Stomach smooth muscle (tissue), 2 donors: ENCODE data around the gene BTBD19.

Source experiments
- H3K27ac ChIP-seq: one replicate; pipeline ENCODE4 v1.7.0; 2013; ENCODE audit warnings: mild to moderate bottlenecking, low read length, inconsistent platforms
- H3K27me3 ChIP-seq, 2 donors: one replicate each; pipeline ENCODE4 v1.7.0; 2013; ENCODE audit warnings: low read length in 2 of 2; ENCODE audit not compliant: insufficient read depth in 2 of 2, control insufficient read depth in 1 of 2
- H3K36me3 ChIP-seq, 2 donors: one replicate each; pipeline ENCODE4 v1.7.0; 2013; ENCODE audit warnings: low read length in 2 of 2; ENCODE audit not compliant: control insufficient read depth in 2 of 2, insufficient read depth in 2 of 2
- H3K4me1 ChIP-seq: one replicate; pipeline ENCODE4 v1.7.0; 2013; ENCODE audit warnings: low read length; ENCODE audit not compliant: control insufficient read depth, insufficient read depth
- H3K4me3 ChIP-seq, 2 donors: one replicate each; pipeline ENCODE4 v1.7.0; 2013; ENCODE audit warnings: low read length in 2 of 2
- H3K9ac ChIP-seq, 2 donors: one replicate each; pipeline ENCODE4 v1.7.0; 2013; ENCODE audit warnings: low read length in 2 of 2, mild to moderate bottlenecking in 1 of 2
- H3K9me3 ChIP-seq, 2 donors: one replicate each; pipeline ENCODE4 v1.7.0; 2013; ENCODE audit warnings: low read length in 2 of 2; ENCODE audit not compliant: control insufficient read depth in 2 of 2
- donor health status: healthy.
- donor health status: Pancreatic carcinoma.

BTBD19 gene

DNA sequence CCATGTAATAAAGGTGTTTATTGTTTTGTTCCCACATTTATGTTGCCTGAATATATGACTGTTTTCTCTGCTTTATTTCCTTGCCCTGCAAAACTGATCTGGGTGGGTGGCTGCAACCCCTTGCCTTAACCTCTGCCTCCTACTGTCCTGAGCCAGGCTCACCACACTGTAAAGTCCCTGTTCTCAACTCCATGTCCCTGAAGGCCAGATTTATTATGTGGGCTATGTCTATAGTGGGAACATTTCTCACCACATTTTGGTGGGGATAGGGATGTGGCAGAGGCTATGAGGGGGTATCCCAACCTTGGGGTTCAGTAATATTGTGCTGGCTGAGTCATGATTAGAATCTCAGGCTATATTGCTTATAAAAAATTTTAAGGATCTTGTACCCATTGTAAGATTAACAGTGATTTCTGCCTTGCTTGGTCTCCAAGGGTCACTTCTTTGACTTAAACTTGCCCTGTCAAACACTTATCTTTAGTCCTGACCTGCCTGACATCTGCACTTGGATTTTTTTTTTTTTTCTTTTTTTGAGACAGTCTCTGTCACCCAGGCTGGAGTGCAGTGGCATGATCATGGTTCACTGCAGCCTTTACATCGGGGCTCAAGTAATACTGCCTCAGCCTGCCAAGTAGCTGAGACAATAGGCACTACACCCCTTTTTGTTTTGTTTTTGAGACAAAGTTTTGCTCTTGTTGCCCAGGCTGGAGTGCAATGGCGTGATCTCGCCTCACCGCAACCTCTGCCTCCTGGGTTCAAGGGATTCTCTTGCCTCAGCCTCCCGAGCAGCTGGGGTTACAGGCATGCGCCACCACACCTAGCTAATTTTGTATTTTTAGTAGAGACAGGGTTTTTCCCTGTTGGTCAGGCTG lies 29.4 kb upstream of the BTBD19 start:
- Histone ChIP-seq H3K9me3 (no peaks in the 10 kb centered on the region), H3K4me3 (no peak overlapping the region), H3K27ac (no peak overlapping the region), H3K36me3 (peaks cover 16 to 26% of the 10 kb centered on the region in 2 donors), H3K27me3 (no peaks in the 10 kb centered on the region), H3K4me1 (peaks cover 26% of the 10 kb centered on the region), H3K9ac (no peak overlapping the region)

DNA sequence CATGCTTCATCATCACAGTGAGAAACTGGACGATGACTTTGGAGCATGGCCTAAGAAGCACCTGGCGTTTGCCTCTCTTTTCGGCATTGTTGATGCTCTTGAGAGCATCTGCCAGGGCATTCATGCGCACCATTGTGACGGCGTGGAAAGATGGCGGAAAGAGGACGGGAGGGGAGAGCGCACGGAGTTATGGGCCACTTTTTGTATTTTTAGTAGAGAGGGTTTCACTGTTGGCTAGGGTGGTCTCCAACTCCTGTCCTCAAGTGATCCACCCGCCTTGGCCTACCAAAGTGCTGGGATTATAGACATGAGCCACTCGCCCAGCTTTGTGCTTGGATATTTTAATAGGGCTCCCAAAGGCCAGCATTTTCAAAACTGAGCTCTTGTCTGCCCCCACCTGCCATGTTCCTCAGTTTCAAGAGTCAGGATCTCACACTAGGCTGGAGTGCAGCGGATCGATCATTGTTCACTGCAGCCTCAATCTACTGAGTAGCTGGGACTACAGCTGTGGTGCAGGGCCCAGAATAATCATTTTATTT lies 27.7 kb upstream of the BTBD19 start:
- Histone ChIP-seq H3K9ac (no peak overlapping the region), H3K9me3 (no peaks in the 10 kb centered on the region), H3K27ac (no peak overlapping the region), H3K27me3 (no peaks in the 10 kb centered on the region), H3K4me3 (no peak overlapping the region), H3K36me3 (peaks cover 16 to 26% of the 10 kb centered on the region in 2 donors), H3K4me1 (peaks cover 38% of the 10 kb centered on the region)

DNA sequence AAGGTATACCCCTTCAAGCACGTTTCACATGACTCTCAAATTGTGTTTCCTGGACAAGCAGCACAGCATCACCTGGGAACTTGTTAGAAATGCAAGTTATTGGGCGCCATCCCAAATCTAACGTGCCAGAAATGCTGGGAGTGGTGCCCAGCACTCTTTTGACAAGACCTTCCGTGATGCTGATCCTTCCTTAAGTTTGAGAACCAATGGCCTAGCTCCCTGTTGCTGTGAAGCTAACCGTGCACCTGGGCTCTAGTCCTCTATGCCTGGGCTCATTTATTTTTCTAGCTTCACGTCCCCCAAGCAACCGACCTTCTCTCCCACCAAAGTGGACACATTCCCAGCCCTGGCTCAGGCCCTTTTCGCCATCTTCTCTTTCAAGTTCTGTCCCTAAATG lies 24.6 kb upstream of the BTBD19 start:
- H3K9ac ChIP-seq: peak overlapping the region; percentile 24 to 60
- H3K4me3 ChIP-seq: peak overlapping the region; percentile 6 to 71

DNA sequence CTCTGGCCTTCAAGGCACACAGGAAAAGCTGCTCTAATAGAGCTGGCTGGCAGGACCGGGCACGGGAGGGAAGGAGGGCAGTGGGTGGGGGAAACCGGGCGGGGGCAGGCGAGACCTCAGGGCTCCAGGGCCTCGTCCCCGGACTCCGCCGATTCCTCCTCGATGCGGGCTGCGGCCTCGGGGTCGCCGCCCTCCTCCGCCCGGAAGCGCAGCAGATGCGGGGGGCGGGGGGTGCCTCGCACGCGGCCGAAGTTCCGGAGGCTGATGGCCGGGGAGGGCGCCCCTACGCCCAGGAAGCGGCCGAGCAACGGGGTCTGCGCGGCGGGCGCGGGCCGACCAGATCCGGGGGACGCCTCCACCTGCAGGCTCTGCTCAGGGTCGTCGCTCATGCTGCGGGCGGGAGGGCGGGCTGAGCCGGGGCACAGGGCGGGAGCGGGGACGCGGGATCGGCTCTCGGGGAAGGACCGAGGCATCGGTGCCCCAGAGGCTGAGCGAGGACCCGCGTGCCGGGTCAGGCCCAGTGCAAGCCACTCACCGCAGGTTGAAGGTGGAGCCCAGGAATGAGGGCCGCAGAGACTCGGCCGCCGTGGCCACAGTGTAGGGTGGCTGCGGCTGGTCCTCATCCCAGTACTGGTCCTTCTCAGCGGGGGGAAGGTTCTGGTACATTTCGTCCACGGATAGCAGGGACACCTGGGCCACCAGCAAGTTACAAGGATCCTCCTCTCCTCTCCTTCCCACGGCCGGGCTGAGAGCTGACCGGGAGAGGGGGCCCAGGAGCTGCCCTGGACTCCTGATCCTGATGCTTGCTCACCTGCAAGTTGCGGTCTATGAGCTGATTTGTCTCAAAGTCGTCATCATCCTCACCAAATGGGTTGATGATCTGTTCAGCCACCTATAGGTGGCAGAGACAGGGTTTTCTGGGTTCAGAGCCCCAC lies 24.0 kb upstream of the BTBD19 start:
- Histone ChIP-seq H3K4me1 (peaks cover 32% of the 10 kb centered on the region), H3K9me3 (no peaks in the 10 kb centered on the region), H3K4me3 (peak overlapping the region; percentile 47 to 71), H3K9ac (peak overlapping the region; percentile 24 to 60), H3K27me3 (no peaks in the 10 kb centered on the region), H3K36me3 (peaks cover 0 to 6% of the 10 kb centered on the region in 2 donors), H3K27ac (no peak overlapping the region)

More for the DNA sequence above, 24.6 kb upstream of the BTBD19 start:
- Histone ChIP-seq H3K27ac (no peak overlapping the region), H3K27me3 (no peaks in the 10 kb centered on the region), H3K4me1 (peaks cover 32% of the 10 kb centered on the region), H3K36me3 (peaks cover 0 to 12% of the 10 kb centered on the region in 2 donors), H3K9me3 (no peaks in the 10 kb centered on the region)

DNA sequence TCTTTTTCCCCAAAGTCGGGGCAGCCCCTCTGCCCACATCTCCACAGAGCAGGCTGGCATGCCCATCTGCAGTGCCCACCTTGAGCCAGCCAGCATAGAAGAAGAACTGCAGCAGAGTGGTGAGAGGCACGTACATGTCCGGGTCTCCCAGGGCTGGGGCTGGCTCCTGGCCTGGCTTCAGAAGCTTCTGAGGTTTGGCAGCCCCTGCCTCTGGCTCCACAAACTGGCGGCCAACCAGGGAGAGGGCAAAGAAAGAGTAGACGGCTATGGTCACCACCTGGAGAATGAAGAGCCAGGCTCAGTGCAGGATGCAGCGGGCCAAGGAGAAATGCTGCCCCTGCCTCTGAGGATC lies 23.3 kb upstream of the BTBD19 start:
- no peak overlapping the region for H3K9ac ChIP-seq
- no peak overlapping the region for H3K27ac ChIP-seq
- peaks cover 0 to 6% of the 10 kb centered on the region in 2 donors for H3K36me3 ChIP-seq
- no peaks in the 10 kb centered on the region for H3K27me3 ChIP-seq
- H3K9me3 ChIP-seq: no peaks in the 10 kb centered on the region
- peak overlapping the region in 1 of 2 donors; percentile 71 for H3K4me3 ChIP-seq
- H3K4me1 ChIP-seq: peaks cover 32% of the 10 kb centered on the region

DNA sequence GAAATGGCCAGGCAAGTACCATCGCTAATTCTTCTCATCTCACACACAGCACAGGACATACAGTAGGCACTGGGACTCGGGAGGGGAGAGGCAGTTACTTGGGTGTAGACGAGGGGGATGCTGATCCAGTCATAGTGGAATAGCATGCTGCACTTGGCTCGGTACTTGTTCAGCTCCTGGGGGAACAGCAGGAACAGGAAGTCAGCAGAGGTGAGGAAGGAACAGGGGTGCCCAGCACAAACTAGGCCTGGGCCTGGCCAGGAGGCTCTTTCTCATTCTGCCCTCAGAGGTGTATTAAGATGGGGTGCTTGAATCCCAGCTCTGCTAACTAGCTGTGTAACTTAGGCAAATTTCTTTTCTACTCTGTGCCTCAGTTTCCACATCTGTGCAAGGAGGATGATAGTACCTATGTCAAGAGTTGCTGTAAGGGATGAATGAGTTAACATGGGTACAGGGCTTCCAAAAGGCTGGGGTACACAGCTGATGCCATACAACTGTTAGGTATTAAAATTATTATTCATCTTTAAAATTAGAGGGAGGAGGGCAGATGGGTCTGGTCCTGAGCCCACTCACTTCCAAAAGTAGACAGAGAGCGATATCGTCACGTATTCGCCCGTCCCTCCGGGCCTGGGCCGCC lies 22.7 kb upstream of the BTBD19 start:
- no peak overlapping the region for H3K27ac ChIP-seq
- no peaks in the 10 kb centered on the region for H3K9me3 ChIP-seq
- H3K27me3 ChIP-seq: no peaks in the 10 kb centered on the region
- H3K36me3 ChIP-seq: peaks cover 0 to 4% of the 10 kb centered on the region in 2 donors
- peaks cover 32% of the 10 kb centered on the region for H3K4me1 ChIP-seq
- H3K9ac ChIP-seq: peak overlapping the region; percentile 35 to 72
- H3K4me3 ChIP-seq: peak overlapping the region; percentile 62 to 75

DNA sequence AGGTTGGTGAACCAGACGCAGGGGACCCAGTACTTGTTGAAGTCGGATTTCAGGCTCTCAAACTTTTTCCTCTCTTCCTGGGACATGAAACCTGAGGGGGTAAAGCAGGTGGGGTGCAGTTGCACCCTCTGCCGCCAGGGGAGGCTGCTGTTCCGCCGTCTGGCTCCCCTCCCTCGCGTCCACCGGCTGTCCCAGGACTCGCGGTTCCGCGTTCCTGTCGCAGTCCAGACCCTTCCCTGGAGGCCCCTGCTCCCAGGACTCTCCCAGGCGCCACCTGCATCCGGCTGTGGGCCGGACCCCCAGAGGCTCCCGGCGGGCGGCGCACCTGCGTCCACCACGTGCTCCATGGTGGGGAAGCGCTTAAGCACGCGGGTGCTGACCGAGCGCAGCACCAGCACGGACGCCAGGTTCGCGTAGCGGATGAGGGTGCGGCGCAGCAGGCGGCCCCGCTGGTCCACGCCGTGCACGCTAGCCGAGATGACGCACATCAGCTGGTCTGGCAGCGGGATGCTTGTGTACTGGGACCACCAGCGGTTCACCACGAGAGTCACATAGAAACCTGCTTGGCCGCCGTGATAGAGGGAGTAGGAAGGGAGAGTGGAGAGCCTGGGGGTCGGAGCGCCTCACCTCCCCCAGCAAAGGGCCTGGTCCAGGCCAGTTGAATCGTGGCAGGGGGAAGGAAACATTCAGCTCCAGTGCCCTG lies 22.0 kb upstream of the BTBD19 start:
- peak overlapping the region; percentile 35 to 72 for H3K9ac ChIP-seq
- H3K27me3 ChIP-seq: no peaks in the 10 kb centered on the region
- peak overlapping the region; percentile 62 to 75 for H3K4me3 ChIP-seq
- peaks cover 32% of the 10 kb centered on the region for H3K4me1 ChIP-seq
- H3K9me3 ChIP-seq: no peaks in the 10 kb centered on the region
- H3K36me3 ChIP-seq: no peaks in the 10 kb centered on the region
- peak overlapping the region; percentile 31 for H3K27ac ChIP-seq

DNA sequence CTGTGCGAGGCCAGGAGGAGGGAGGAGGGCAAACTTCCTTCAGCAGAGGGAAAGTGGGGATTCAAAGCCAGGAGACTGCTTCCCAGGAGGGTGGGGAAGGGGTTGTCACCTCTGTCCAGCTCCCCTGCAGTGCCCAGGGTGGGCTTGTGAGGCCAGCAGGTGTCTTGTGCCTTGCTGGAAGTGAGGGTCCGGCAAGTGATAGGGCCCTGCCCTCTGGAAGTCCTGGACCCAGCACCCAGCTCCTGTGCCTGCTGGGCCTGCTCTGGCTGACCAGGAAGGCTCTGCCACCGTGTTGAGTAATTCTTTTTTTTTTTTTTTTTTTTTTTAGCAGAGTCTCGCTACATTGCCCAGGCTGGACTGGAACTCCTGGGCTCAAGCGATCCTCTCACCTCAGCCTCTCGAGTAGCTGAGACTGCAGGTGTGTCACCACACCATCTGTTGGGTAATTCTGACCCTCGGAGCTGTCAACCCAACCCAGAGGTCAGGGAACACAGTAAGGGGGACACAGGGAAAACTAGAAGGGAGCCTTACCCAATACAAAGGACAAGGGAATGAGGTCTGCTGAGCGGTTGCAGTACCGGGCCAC lies 21.4 kb upstream of the BTBD19 start:
- peak overlapping the region in 1 of 2 donors; percentile 75 for H3K4me3 ChIP-seq
- H3K4me1 ChIP-seq: peaks cover 32% of the 10 kb centered on the region
- H3K36me3 ChIP-seq: no peaks in the 10 kb centered on the region
- H3K9ac ChIP-seq: peak overlapping the region in 1 of 2 donors; percentile 72
- no peaks in the 10 kb centered on the region for H3K9me3 ChIP-seq
- H3K27me3 ChIP-seq: no peaks in the 10 kb centered on the region
- H3K27ac ChIP-seq: peak overlapping the region; percentile 31

DNA sequence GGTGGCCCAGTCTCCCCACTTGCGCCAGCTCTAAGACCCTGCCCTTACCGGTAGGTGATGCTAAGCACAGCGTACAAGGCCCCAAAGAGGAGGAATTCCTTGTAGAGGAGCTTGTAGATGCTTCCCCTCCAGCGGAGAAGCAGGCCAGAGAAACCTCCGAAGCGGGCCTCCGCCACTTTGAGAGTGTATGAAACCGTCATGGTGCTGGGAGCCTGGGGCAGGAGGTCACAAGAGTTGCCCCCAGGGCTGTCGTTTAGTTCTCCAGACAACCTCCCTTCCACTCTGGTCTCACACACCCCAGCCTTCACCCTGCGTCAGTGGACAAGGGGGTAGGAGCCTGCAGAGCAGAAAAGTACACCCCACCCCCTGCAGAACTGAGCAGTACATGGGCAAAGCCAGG lies 20.8 kb upstream of the BTBD19 start:
- no peak overlapping the region for H3K27ac ChIP-seq
- no peaks in the 10 kb centered on the region for H3K36me3 ChIP-seq
- H3K4me1 ChIP-seq: peaks cover 32% of the 10 kb centered on the region
- H3K9me3 ChIP-seq: no peaks in the 10 kb centered on the region
- H3K4me3 ChIP-seq: no peak overlapping the region
- H3K27me3 ChIP-seq: no peaks in the 10 kb centered on the region
- H3K9ac ChIP-seq: no peak overlapping the region
